ENCODE data around the gene SCTR. TPM values are rescaled to one million over a fixed set of nuclear protein-coding genes. Genes with fewer than 3 reads are reported as not detected.

Gene SCTR
- total and polyA plus RNA-seq, 2 of the 13 experiments (the other 11 are each of a cell fraction or from before 2014, with no cell fraction given), result not detected

GRCh38 chr2:119431976-119432850 lies 92.1 kb downstream of the SCTR start (continued):
- TF ChIP-seq BORCS8-MEF2B (CRISPR knock-in tag; IDR thresholded peaks at IDR 0.05) (peak; percentile 44; the same call in 1 of the 2 replicates), FOXO4 (CRISPR knock-in tag; conservative IDR thresholded peaks at IDR 0.05) (no peak), ZNF839 (CRISPR knock-in tag; IDR thresholded peaks at IDR 0.05; ENCODE audit: borderline replicate concordance) (no peak), NFATC3 (CRISPR knock-in tag; IDR thresholded peaks at IDR 0.05) (no peak), SYNCRIP (IDR thresholded peaks at IDR 0.05; ENCODE audit: insufficient read depth, low read depth, low read length) (no peak), THAP11 (CRISPR knock-in tag; IDR thresholded peaks at IDR 0.05) (no peak), MEIS2 (CRISPR knock-in tag; IDR thresholded peaks at IDR 0.05) (peak; percentile 33; the same call in 1 of the 2 replicates), POGK (CRISPR knock-in tag; conservative IDR thresholded peaks at IDR 0.05) (no peak), CC2D1A (CRISPR knock-in tag; IDR thresholded peaks at IDR 0.05) (0 out of 2 replicates have a peak, but pooled peaks have one; percentile 32), MBNL3 (CRISPR knock-in tag; conservative IDR thresholded peaks at IDR 0.05) (no peak), RBM39 (IDR thresholded peaks at IDR 0.05; ENCODE audit: low read depth, low read length, poor library complexity, severe bottlenecking) (no peak), ZMYM3 (CRISPR knock-in tag; IDR thresholded peaks at IDR 0.05) (peak; percentile 91), PITX1 (CRISPR knock-in tag; IDR thresholded peaks at IDR 0.05) (no peak), BRCA1 (CRISPR knock-in tag; IDR thresholded peaks at IDR 0.05) (no peak), SMYD3 (CRISPR knock-in tag; IDR thresholded peaks at IDR 0.05) (no peak), GTF3A (CRISPR knock-in tag; conservative IDR thresholded peaks at IDR 0.05) (no peak; the same call in 1 of the 2 replicates), BHLHE40 (IDR thresholded peaks at IDR 0.05; ENCODE audit: low read length) (no peak), ZNF549 (CRISPR knock-in tag; IDR thresholded peaks at IDR 0.05) (no peak), SMAD9 (CRISPR knock-in tag; IDR thresholded peaks at IDR 0.05) (no peak), YEATS4 (CRISPR knock-in tag; IDR thresholded peaks at IDR 0.05; ENCODE audit: borderline replicate concordance) (no peak), ZNF326 (CRISPR knock-in tag; IDR thresholded peaks at IDR 0.05; ENCODE audit: borderline replicate concordance) (no peak)
- TF ChIP-seq, protein P1, sequence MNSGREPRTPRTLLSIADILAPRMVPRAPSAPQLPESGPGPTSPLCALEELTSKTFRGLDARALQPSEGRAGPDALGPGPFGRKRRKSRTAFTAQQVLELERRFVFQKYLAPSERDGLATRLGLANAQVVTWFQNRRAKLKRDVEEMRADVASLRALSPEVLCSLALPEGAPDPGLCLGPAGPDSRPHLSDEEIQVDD (CRISPR knock-in tag; IDR thresholded peaks at IDR 0.05; ENCODE audit: borderline replicate concordance), result no peak
- TF ChIP-seq, protein P2, sequence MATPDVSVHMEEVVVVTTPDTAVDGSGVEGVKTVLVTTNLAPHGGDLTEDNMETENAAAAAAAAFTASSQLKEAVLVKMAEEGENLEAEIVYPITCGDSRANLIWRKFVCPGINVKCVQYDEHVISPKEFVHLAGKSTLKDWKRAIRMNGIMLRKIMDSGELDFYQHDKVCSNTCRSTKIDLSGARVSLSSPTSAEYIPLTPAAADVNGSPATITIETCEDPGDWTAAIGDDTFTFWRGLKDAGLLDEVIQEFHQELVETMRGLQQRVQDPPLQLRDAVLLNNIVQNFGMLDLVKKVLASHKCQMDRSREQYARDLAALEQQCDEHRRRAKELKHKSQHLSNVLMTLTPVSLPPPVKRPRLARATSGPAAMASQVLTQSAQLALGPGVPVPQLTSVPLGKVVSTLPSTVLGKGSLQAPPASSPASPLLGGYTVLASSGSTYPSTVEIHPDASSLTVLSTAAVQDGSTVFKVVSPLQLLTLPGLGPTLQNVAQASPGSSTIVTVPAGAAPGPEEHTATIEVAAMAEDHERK (CRISPR knock-in tag; IDR thresholded peaks at IDR 0.05; ENCODE audit: low read depth), result no peak
- TF ChIP-seq, protein P3, sequence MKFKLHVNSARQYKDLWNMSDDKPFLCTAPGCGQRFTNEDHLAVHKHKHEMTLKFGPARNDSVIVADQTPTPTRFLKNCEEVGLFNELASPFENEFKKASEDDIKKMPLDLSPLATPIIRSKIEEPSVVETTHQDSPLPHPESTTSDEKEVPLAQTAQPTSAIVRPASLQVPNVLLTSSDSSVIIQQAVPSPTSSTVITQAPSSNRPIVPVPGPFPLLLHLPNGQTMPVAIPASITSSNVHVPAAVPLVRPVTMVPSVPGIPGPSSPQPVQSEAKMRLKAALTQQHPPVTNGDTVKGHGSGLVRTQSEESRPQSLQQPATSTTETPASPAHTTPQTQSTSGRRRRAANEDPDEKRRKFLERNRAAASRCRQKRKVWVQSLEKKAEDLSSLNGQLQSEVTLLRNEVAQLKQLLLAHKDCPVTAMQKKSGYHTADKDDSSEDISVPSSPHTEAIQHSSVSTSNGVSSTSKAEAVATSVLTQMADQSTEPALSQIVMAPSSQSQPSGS (CRISPR knock-in tag; IDR thresholded peaks at IDR 0.05), result no peak
